Measurements from ENCODE around the gene TRIM66.

The TRIM66 gene

GRCh38 chr11:8605971-8606563, 76.4 kb downstream of the TRIM66 start:
- DNase-seq (ENCODE audit: low read depth) = no peak

- peak; percentile 95 for DNase-seq (ENCODE audit: low read depth)
Measured at GRCh38 chr11:8604078-8604723, 78.3 kb downstream of the TRIM66 start.

- no peak for DNase-seq (ENCODE audit: low read depth)
Measured at GRCh38 chr11:8603696-8604077, 78.8 kb downstream of the TRIM66 start.

- no peak for DNase-seq (ENCODE audit: low read depth)
Measured at GRCh38 chr11:8601376-8602133, 80.9 kb downstream of the TRIM66 start.

GRCh38 chr11:8598506-8598905, 84.0 kb downstream of the TRIM66 start:
- DNase-seq (ENCODE audit: low read depth) = no peak

- no peak for DNase-seq (ENCODE audit: low read depth)
Measured at GRCh38 chr11:8597182-8597581, 85.3 kb downstream of the TRIM66 start.

- DNase-seq (ENCODE audit: low read depth) = no peak
Measured at GRCh38 chr11:8596504-8597046, 85.9 kb downstream of the TRIM66 start.

- DNase-seq (ENCODE audit: low read depth) = no peak
Measured at GRCh38 chr11:8593935-8594909, 88.2 kb downstream of the TRIM66 start, which contains the start of gene STK33. TSS of gene STK33 (minus strand) at chr11:8594228. CDS start at chr11:8474905, 119,323 bp downstream.

- no peak for DNase-seq (ENCODE audit: low read depth)
Measured at GRCh38 chr11:8593455-8593854, 89.0 kb downstream of the TRIM66 start.

- no peak for DNase-seq (ENCODE audit: low read depth)
Measured at GRCh38 chr11:8587915-8588314, 94.5 kb downstream of the TRIM66 start.

GRCh38 chr11:8586805-8587204, 95.7 kb downstream of the TRIM66 start:
- DNase-seq (ENCODE audit: low read depth) = no peak

- no peak for DNase-seq (ENCODE audit: low read depth)
Measured at GRCh38 chr11:8586184-8586583, 96.3 kb downstream of the TRIM66 start.

- DNase-seq (ENCODE audit: low read depth) = no peak
Measured at GRCh38 chr11:8584511-8584910, 98.0 kb downstream of the TRIM66 start.

- no peak for DNase-seq (ENCODE audit: low read depth)
Measured at GRCh38 chr11:8584082-8584481, 98.4 kb downstream of the TRIM66 start.

GRCh38 chr11:8581300-8581699, 101.2 kb downstream of the TRIM66 start:
- DNase-seq (ENCODE audit: low read depth) = no peak

- DNase-seq (ENCODE audit: low read depth) = no peak
Measured at GRCh38 chr11:8577791-8578581, 104.5 kb downstream of the TRIM66 start.

- no peak for DNase-seq (ENCODE audit: low read depth)
Measured at GRCh38 chr11:8574798-8575197, 107.7 kb downstream of the TRIM66 start.

- no peak for DNase-seq (ENCODE audit: low read depth)
Measured at GRCh38 chr11:8573777-8574176, 108.7 kb downstream of the TRIM66 start.

- peak; percentile 22 for DNase-seq (ENCODE audit: low read depth)
Measured at GRCh38 chr11:8567602-8568198, 114.8 kb downstream of the TRIM66 start.

- DNase-seq (ENCODE audit: low read depth) = peak; percentile 40
Measured at GRCh38 chr11:8566613-8567210, 115.8 kb downstream of the TRIM66 start.
